Measurements from ENCODE around the gene GFOD2.
A peak's percentile ranks its signal among the peaks of the same experiment; 100 is the strongest.

Gene GFOD2

DNA sequence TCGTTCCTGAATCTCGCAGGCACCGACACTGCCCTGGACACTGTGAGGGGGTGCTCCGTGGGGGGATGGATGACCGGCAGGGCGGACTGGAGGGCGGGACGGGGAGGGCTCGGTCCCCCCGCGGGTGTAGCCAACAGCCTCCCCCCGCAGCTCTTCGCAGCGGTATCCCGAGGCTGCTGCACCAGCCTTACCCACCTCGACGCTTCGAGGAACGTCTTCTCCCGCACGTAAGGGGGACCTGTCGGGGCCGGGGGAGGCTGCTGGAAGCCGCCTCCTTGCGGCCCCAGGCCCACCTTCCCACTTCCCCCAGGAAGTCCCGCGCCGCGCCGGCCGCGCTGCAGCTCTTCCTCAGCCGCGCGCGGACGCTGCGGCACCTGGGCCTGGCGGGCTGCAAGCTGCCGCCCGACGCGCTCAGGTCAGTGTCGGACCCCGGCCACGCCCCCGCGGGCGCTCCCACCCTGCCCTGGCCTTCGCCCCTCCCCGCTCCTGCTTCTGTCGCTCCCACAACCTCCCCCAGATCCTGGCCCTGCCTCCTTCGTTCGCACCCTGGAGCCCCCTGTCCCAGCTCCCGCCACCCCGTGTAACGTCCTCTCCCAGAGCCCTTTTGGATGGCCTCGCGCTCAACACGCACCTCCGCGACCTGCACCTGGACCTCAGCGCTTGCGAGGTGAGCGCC, 70.9 kb downstream of the GFOD2 start:
- no peak overlapping the region for H3K27ac Mint-ChIP-seq
- H3K4me3 Mint-ChIP-seq, result no peak overlapping the region
- H3K4me1 Mint-ChIP-seq (ENCODE audit: low read depth), result peaks cover 14% of the 10 kb centered on the region
- H3K27me3 Mint-ChIP-seq (ENCODE audit: low read depth), result no peaks in the 10 kb centered on the region
- H3K36me3 Mint-ChIP-seq (ENCODE audit: low read depth), result peaks cover 22% of the 10 kb centered on the region
- H3K9me3 Mint-ChIP-seq, result no peaks in the 10 kb centered on the region

DNA sequence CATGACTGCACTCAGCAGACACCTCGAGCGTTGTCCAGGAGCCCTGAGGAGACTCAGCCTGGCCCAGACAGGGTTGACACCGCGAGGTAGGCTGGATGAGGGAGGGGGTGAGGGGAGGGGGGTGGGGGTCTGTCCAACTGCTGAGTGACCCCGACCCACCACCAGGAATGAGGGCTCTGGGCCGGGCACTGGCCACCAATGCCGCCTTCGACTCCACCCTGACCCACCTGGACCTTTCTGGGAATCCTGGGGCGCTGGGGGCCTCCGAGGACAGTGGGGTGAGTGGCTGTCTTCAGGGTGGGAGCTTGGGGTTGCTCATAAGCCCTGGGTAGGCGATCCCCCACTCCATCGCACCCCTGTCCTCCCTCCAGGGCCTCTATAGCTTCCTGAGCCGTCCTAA, 71.4 kb downstream of the GFOD2 start:
- Mint-ChIP-seq H3K27me3 (ENCODE audit: low read depth) (no peaks in the 10 kb centered on the region), H3K9me3 (no peaks in the 10 kb centered on the region), H3K27ac (no peak overlapping the region), H3K4me1 (ENCODE audit: low read depth) (peaks cover 14% of the 10 kb centered on the region), H3K36me3 (ENCODE audit: low read depth) (peaks cover 22% of the 10 kb centered on the region), H3K4me3 (no peak overlapping the region)

DNA sequence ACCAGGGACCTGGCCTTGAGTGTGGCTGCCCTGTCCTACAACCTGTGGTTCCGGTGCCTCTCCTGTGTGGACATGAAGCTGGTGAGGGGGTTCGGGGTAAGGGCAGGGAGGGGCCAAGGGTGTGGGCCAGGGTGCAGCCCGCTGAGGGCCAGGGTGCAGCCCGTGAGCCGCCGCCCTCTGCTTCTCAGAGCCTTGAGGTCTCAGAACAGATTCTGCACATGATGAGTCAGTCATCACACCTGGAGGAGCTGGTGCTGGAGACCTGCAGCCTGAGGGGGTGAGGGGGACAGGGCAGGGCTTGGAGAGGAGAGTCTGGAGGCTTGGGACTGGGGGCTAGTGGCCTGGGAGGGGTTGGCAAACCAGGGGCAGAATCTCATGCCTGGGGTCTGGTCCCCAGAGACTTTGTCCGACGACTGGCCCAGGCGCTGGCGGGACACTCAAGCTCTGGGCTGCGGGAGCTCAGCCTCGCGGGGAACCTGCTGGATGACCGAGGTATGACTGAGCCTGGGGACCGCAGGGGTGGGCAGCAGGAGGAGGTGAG, 71.9 kb downstream of the GFOD2 start:
- H3K27me3 Mint-ChIP-seq (ENCODE audit: low read depth), result no peaks in the 10 kb centered on the region
- H3K27ac Mint-ChIP-seq, result no peak overlapping the region
- peaks cover 14% of the 10 kb centered on the region for H3K4me1 Mint-ChIP-seq (ENCODE audit: low read depth)
- H3K36me3 Mint-ChIP-seq (ENCODE audit: low read depth), result peaks cover 22% of the 10 kb centered on the region
- H3K4me3 Mint-ChIP-seq, result peak overlapping the region; percentile 74
- H3K9me3 Mint-ChIP-seq, result no peaks in the 10 kb centered on the region

DNA sequence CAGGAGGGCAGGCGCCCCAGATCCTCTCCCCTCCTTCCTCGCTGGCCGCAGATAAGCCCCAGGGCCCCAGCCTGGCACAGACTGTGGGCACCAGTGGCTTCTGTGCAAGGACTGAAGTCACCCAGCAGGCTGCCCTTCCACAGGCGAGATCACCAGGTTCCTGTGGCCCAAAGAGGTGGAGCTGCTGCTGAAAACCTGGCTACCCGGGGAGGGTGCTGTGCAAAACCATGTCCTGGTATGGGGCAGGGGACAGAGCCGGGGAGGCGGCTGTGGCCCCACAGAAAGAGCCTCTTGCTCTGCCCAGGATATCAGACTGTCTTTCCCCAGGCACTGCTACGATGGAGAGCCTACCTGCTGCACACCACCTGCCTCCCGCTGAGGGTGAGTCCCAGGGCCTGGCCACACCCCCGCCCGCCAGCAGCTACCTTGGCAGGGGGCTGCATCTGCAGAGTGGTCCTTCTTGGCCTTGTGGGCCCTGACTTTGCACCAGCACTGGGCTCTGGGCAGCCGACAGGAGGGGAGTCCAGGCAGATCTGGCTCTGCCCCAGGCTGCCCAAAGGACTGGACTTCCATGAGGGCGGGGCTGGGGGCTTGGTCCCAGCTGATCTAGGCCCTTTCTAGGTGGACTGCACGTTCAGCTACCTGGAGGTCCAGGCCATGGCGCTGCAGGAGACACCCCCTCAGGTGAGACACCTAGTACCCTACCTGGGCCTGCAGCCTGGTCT, 73.6 kb downstream of the GFOD2 start:
- Mint-ChIP-seq H3K9me3 (no peaks in the 10 kb centered on the region), H3K4me3 (peak overlapping the region; percentile 93), H3K27ac (peak overlapping the region; percentile 98), H3K27me3 (ENCODE audit: low read depth) (no peaks in the 10 kb centered on the region), H3K4me1 (ENCODE audit: low read depth) (peaks cover 11% of the 10 kb centered on the region), H3K36me3 (ENCODE audit: low read depth) (peaks cover 10% of the 10 kb centered on the region)

DNA sequence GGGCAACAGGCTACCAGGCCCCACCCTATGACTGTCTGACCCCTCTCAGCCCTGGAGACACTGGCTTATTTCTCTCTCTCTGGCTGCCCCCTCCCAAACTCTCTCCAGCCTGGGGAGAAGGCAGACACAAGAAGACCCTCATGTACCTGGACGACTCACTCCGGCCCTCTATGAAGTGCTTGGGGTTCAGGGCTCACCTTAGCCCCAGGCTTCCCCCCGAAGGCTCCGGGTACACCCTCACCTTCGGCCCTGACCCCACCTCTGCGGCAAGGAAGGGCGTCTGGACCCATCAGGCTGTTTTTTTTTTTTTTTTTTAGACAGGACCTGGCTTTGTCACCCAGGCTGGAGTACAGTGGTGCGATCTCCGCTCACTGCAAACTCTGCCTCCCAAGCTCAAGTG, 75.1 kb downstream of the GFOD2 start:
- peak overlapping the region; percentile 42 for H3K4me3 Mint-ChIP-seq
- peaks cover 9% of the 10 kb centered on the region for H3K4me1 Mint-ChIP-seq (ENCODE audit: low read depth)
- peak overlapping the region; percentile 74 for H3K27ac Mint-ChIP-seq
- H3K36me3 Mint-ChIP-seq (ENCODE audit: low read depth), result peaks cover 8% of the 10 kb centered on the region
- H3K9me3 Mint-ChIP-seq, result no peaks in the 10 kb centered on the region
- H3K27me3 Mint-ChIP-seq (ENCODE audit: low read depth), result no peaks in the 10 kb centered on the region

DNA sequence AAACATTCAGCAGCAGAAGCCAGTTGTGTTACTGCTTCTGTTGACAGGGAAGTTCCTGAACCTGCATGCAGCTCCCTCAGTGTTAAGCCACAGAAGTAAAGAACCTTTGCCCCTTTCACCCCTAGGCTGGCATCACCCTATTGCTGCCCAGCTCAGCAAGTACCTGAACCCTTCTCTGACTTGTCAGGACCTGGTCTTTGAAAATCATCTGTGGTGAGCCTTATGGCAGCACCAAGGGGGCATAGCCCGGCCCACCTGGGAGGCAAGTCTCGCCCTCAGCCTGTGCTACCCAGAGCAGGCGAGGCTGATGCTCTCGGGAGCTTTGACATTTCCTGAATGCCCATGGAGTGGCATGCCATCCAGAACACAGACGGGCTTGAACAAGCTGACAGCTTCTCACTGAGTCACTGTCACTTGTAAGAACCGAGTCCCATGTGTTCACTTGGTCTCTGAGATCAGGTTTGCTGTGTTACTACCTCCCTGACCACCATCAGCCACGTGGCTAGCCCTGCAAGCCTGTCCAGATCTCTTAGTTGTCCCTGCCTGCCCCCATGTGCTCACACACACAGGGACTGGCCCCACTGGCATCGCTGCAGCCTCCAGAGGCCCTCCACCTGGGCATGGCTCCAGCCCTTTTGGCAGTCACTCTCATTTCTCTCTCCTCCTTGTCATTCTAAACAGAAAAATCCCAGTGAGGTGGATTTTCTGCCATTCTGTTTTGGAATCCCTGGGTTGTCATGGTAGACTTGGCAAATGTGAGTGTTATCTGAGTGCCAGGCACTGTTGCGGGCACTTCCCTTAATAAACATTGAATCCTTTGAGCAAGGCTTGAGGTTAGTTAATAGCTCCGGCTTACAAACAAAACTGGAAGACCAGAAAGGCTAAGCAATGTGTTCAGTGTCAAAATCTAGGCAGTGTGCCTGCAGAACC, 77.1 kb downstream of the GFOD2 start:
- no peak overlapping the region for H3K4me3 Mint-ChIP-seq
- H3K27me3 Mint-ChIP-seq (ENCODE audit: low read depth), result no peaks in the 10 kb centered on the region
- H3K27ac Mint-ChIP-seq, result peak overlapping the region; percentile 20
- peaks cover 9% of the 10 kb centered on the region for H3K4me1 Mint-ChIP-seq (ENCODE audit: low read depth)
- peaks cover 15% of the 10 kb centered on the region for H3K36me3 Mint-ChIP-seq (ENCODE audit: low read depth)
- H3K9me3 Mint-ChIP-seq, result no peaks in the 10 kb centered on the region

DNA sequence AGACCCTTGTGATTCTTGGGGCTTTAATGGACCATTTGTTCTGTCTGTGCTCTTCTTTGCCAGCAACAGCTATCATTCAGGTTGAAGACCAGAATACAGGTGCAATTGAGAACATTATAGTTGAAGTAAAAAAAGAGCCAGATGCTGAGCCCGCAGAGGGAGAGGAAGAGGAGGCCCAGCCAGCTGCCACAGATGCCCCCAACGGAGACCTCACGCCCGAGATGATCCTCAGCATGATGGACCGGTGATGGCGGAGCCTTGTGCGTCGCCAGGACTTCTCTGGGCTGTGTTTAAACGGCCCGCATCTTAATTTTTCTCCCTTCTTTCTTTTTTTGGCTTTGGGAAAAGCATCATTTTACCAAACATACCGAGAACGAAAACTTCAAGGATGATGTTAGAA, 81.5 kb downstream of the GFOD2 start:
- Mint-ChIP-seq H3K27me3 (ENCODE audit: low read depth) (no peaks in the 10 kb centered on the region), H3K36me3 (ENCODE audit: low read depth) (peaks cover 19% of the 10 kb centered on the region), H3K9me3 (no peaks in the 10 kb centered on the region), H3K4me1 (ENCODE audit: low read depth) (no peaks in the 10 kb centered on the region), H3K27ac (no peak overlapping the region), H3K4me3 (no peak overlapping the region)

DNA sequence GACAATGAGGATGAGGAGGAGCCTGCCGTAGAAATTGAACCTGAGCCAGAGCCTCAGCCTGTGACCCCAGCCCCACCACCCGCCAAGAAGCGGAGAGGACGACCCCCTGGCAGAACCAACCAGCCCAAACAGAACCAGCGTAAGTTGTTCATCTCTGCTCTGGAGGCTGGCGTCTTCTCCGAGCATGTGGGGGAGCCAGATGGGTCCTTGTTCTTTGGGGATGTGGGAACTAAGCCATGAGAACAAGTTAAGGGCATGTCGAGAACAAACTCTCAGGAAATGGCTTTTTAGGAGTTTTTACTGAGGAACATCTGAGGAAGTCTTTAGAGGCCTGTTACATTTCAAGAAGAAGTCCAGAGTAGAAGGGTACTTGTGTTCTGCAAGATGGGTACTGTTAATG, 82.4 kb downstream of the GFOD2 start:
- no peaks in the 10 kb centered on the region for H3K9me3 Mint-ChIP-seq
- peaks cover 25% of the 10 kb centered on the region for H3K36me3 Mint-ChIP-seq (ENCODE audit: low read depth)
- no peak overlapping the region for H3K27ac Mint-ChIP-seq
- H3K27me3 Mint-ChIP-seq (ENCODE audit: low read depth), result no peaks in the 10 kb centered on the region
- H3K4me3 Mint-ChIP-seq, result no peak overlapping the region
- H3K4me1 Mint-ChIP-seq (ENCODE audit: low read depth), result no peaks in the 10 kb centered on the region

DNA sequence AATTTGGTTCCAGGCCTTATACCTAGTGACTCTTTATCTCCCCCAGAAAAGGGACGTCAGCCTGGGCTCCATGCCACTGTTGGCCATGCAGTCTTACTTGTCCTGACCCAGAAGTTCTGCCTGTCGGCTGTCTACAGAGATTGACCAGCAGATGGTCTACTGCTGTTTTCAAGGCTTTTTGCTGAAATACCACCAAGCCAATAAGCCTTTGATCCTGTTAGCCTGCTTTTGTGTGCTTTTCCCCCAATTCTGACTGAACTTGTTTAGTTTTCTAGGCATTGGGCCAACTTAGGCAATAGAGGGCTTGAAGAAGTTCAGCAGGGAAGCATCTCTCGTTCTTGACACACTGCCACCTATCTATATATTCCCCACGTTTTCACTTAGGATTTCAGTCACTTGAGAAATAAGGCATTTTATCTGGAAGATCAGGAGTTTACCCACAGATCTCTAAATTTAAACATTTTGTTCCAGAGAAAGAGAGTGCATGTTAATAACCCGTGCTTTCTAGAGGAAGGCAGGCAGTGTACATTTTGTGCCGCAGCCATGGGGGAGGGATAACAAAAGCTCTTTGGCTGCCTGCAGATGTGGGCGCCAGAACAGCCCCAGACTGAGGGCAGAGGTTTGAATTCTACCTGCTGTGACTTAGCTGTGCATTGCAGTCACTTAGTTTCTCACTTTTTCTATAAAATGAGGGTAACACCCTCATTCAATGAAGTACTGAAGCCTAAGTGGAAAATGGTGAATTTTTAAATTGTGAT, 86.5 kb downstream of the GFOD2 start:
- Mint-ChIP-seq H3K27me3 (ENCODE audit: low read depth) (no peaks in the 10 kb centered on the region), H3K4me1 (ENCODE audit: low read depth) (no peaks in the 10 kb centered on the region), H3K27ac (no peak overlapping the region), H3K36me3 (ENCODE audit: low read depth) (peaks cover 33% of the 10 kb centered on the region), H3K9me3 (no peaks in the 10 kb centered on the region), H3K4me3 (no peak overlapping the region)

DNA sequence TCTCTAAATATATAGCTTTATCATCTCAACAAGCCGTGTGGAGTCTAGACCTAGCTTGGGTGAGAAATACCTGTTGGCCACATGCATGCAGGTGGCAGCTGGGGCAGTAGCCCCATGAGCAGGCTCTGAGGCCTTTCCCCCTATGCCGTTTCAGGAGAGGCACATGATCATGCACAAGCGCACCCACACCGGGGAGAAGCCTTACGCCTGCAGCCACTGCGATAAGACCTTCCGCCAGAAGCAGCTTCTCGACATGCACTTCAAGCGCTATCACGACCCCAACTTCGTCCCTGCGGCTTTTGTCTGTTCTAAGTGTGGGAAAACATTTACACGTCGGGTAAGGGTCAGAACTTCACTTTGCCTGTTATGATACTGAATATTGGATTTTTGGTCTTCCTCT, 90.9 kb downstream of the GFOD2 start:
- Mint-ChIP-seq H3K4me1 (ENCODE audit: low read depth) (peaks cover 3% of the 10 kb centered on the region), H3K27me3 (ENCODE audit: low read depth) (no peaks in the 10 kb centered on the region), H3K9me3 (no peaks in the 10 kb centered on the region), H3K27ac (no peak overlapping the region), H3K4me3 (no peak overlapping the region), H3K36me3 (ENCODE audit: low read depth) (peaks cover 45% of the 10 kb centered on the region)
